Adipocyte (in vitro differentiated cells): ENCODE results near the gene POM121.
"Not testable (repeated sequence)": the region's sequence is repeated elsewhere in the genome, so short reads cannot be mapped to it uniquely, and the experiment has no call there.

ENCODE experiments used
- DNase-seq: peaks from one replicate; pipeline ENCODE4 v3.0.0-alpha.2; 2015; ENCODE audit warnings: low read depth
- H3K27me3 ChIP-seq: replicated peaks from 2 replicates; pipeline ENCODE4 v1.7.0; 2013; ENCODE audit warnings: mild to moderate bottlenecking, low read length, moderate library complexity; ENCODE audit not compliant: control insufficient read depth, insufficient read depth
- H3K36me3 ChIP-seq: 2 replicates; pipeline ENCODE4 v1.7.0; 2013; ENCODE audit warnings: low read length, mild to moderate bottlenecking, moderate library complexity; ENCODE audit not compliant: control insufficient read depth, insufficient read depth, severe bottlenecking
- H3K4me1 ChIP-seq: 2 replicates; pipeline ENCODE4 v1.7.0; 2013; ENCODE audit warnings: mild to moderate bottlenecking, low read length, moderate library complexity; ENCODE audit not compliant: control insufficient read depth, insufficient read depth
- H3K4me3 ChIP-seq: 2 replicates; pipeline ENCODE4 v1.7.0; 2013; ENCODE audit warnings: mild to moderate bottlenecking, low read length, moderate library complexity
- H3K9ac ChIP-seq: 2 replicates; pipeline ENCODE4 v1.7.0; 2013; ENCODE audit warnings: mild to moderate bottlenecking, low read length, moderate library complexity
- H3K9me3 ChIP-seq: 2 replicates; pipeline ENCODE4 v1.7.0; 2013; ENCODE audit warnings: mild to moderate bottlenecking, low read length, moderate library complexity; ENCODE audit not compliant: control insufficient read depth

The POM121 gene

DNA sequence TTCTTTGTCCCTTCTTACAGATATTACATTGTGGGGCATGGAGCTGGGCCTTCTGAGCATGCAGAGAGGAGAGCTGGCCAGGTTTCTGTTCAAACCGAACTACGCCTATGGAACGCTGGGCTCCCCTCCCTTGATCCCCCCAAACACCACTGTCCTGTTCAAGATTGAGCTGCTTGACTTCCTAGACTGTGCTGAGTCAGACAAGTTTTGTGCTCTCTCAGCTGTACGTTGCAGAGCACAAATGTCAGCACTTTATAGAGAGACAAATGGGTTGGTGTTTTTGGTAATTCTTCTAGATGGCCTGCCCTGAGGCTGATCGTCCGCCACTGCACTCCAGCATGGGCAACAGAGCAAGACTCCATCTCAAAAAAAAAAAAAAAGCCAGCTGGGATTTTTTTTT, 46.6 kb downstream of the POM121 start:
- not testable (repeated sequence) for H3K9ac ChIP-seq, H3K36me3 ChIP-seq, H3K4me1 ChIP-seq, H3K9me3 ChIP-seq, H3K27me3 ChIP-seq, H3K4me3 ChIP-seq, DNase-seq

DNA sequence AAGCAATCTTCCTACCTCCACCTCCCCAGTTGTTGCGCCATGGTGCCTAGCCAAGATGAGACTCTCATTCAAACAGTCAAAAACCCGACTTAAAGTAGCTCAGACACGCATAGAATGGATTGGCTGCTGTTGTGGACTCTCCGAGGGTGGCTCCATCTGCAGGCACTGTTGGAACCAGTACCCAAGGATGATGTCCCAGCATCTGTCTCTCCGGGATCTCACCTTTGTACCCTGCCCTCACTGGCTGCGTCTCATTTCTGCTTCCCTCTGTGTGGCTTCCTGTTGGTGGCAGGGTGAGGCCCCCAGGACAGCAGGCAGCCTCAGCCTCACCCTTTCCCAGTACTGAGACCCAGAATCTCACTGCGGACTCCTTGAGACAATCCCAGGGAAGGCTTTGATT, 49.9 kb downstream of the POM121 start:
- not testable (repeated sequence) for H3K27me3 ChIP-seq, H3K4me1 ChIP-seq, H3K36me3 ChIP-seq, H3K9ac ChIP-seq, H3K4me3 ChIP-seq, H3K9me3 ChIP-seq, DNase-seq

DNA sequence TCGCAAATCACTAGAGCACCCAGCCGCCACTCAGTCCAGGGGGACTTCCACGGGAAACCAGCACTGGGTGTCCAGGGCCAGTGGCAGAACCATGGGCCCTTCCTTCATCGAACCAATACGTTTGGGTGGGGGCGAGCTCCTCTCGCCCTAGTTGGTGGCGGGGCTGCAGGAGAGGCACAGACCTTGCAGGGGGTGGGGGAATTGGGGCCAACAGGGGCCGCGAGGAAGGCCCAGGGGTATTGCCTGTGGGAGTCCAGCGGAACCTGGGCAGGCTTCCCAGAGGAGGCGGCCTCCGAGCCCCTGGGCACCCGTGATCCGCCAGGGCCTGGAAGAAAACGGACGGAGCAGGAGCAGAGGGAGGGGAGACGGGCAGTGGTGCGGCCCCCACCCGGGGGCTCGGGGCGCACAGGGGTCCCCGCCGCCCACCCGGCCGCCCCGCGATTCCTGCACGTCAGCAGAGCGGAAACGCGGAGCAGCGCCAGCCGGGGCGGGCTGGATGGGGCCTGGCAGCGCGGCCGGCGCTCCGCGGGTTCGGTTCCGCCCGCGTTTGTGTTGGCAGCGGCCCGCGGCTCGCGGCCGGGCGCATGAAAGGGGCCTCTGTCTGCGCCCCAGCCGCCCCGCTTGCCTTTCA, 50.9 kb downstream of the POM121 start:
- H3K27me3 ChIP-seq, H3K4me3 ChIP-seq, H3K36me3 ChIP-seq, H3K9ac ChIP-seq, H3K4me1 ChIP-seq, DNase-seq, H3K9me3 ChIP-seq: not testable (repeated sequence)

DNA sequence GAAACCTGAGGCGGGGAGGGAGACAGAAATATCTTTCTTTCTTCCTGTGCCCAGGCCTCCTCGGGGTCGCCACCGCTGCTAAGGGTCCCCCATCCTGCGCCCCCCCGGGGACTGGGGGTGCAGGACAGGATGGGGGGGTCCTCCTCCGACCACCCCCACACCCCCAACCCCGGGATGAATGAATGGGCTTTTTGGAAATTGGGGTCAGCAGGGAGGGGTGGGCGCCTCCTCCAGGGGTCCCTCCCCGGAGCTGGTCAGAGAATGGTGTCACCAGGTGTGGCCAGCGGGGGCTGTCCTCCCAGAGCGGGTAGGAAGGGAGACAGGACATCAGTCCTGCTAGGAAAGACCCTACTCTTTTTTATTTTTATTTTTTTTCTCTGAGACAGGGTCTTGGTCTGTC, 51.5 kb downstream of the POM121 start:
- not testable (repeated sequence) for H3K4me1 ChIP-seq, H3K4me3 ChIP-seq, H3K27me3 ChIP-seq, H3K9me3 ChIP-seq, H3K9ac ChIP-seq, DNase-seq, H3K36me3 ChIP-seq

DNA sequence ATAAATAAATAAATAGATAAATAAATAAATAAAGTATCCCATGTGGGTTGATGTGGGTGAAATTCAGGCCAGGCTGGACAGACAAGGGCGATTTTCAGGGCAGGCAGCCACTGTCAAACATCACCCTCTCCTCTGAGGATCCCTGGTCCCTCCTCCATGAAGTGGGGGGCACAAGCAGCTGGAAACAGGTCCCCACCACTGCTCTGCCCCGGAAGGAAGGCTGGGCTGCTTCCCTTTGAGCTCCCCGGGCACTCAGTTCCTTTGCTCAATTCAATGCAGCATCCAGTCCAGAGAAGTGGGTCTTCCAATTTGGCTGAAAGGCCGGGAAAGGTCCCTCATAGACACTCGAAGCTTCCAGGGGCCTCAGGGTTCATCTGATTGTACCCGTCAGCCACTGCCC, 55.5 kb downstream of the POM121 start:
- not testable (repeated sequence) for H3K4me1 ChIP-seq, H3K9me3 ChIP-seq, H3K9ac ChIP-seq, DNase-seq, H3K4me3 ChIP-seq, H3K27me3 ChIP-seq, H3K36me3 ChIP-seq

DNA sequence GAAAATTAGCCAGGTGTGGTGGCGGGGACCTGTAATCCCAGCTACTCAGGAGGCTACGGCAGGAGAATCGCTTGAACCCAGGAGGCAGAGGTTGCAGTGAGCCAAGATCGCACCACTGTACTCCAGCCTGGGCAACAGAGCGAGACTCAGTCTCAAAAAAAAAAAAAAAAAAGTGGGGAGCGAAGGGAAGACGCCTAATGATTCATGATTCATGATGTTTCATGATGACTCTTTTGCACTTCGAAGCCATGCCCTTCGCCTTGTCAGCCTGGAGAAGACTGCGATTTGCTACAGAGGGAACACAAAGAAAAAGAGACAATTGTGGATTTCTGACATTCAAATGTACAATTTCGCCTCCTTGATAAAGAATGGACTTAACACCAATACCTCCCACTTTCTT, 57.2 kb downstream of the POM121 start:
- not testable (repeated sequence) for H3K36me3 ChIP-seq, DNase-seq, H3K27me3 ChIP-seq, H3K4me3 ChIP-seq, H3K9me3 ChIP-seq, H3K4me1 ChIP-seq, H3K9ac ChIP-seq

DNA sequence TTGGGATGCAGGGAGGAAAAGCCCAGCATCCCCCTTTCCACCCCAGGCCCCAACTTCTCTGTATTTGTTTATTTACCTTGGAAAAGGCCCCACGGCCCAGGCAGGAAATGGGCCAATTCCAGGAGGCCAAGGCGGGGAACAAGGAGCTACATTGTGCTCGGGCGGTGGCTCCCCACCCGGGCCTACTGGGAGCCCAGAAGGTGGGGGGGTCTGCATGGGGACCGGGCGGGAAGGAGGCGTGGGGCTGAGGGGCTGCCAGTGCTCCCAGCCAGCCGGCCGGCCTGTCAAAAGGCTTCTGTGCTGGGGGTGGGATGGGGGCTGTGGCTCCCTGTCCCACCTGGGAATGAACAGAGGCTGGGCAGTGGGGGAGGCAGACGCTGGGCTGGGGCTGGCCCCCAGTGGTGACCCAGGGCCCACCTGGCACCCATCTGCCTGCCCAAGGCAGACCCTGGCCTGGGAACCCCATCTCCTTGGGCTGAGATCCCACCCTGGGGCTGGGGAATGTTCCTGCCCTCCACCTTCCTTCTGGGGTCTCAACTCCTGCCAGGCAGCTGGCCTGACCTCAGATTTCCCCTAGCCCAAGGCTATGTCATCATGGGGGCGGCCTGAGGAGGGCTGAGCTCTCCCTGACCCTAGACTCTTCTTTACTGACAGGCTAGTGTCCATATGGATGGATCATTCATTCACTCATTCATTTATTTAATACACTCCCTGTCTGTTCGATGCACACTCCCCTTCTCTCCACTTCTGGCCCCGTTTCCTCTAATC, 65.4 kb downstream of the POM121 start:
- not testable (repeated sequence) for H3K9me3 ChIP-seq, H3K4me1 ChIP-seq, H3K4me3 ChIP-seq, DNase-seq, H3K9ac ChIP-seq, H3K36me3 ChIP-seq, H3K27me3 ChIP-seq

DNA sequence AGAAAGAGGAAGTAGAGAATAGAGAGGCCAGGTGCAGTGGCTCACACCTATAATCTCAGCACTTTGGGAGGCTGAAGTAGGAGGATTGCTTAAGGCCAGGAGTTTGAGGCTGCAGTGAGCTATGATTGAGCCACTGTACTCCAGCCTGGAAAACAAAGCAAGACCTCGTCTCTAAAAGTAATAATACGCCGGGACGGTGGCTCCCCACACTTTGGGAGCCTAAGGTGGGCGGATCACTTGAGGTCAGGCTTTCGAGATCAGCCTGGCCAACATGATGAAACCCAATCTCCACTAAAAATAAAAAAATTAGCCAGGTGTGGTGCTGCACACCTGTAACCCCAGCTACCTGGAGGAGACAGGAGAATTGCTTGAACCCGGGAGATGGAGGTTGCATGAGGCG, 70.6 kb downstream of the POM121 start:
- not testable (repeated sequence) for H3K4me1 ChIP-seq, DNase-seq, H3K36me3 ChIP-seq, H3K9ac ChIP-seq, H3K27me3 ChIP-seq, H3K9me3 ChIP-seq, H3K4me3 ChIP-seq

DNA sequence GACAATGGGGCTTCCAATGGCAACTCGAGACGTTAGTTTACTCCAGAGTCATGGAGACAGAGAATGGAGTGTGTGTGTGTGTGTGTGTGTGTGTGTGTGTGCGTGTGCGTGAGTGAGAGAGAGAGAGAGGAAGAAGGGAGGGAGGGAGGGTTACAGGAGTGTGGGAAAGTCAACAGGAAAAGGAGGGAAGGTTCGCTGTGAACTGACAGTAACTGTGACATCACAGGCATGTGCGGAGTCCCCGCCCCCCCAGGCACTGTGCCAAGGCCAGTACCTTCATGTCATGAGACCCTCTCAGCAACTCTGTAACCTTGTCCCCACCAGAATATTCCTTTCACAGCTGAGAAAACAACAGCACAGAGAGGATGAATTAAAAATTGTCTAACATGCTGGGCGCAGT, 72.6 kb downstream of the POM121 start:
- not testable (repeated sequence) for DNase-seq, H3K9me3 ChIP-seq, H3K36me3 ChIP-seq, H3K27me3 ChIP-seq, H3K4me3 ChIP-seq, H3K9ac ChIP-seq, H3K4me1 ChIP-seq

DNA sequence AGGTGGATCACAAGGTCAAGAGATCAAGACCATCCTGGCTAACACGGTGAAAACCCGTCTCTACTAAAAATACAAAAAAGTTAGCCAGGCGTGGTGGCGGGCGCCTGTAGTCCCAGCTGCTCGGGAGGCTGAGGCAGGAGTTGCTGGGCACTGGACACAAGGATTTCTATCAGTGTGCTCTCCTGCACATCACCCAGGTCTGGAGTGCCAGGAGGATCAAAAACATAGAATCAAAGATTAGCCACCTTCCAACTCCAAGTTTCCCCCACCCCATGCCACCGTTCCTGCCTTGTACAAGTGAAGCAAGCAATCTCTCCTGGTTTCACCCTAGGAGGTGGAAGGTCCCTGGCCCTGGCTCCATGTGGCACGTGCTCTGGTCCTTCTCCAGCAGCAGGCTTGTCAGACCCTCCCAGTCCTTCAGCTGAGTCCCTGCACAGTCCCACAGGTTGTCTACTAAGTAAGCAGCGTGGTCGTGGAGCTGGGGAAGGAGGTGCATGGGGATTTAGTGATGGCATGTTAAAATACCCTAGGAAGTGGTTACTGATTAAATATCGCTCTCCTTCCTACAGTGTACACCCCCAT, 73.1 kb downstream of the POM121 start:
- H3K4me3 ChIP-seq: not testable (repeated sequence)

More for the DNA sequence above, 73.1 kb downstream of the POM121 start:
- not testable (repeated sequence) for H3K9ac ChIP-seq, H3K4me1 ChIP-seq, H3K27me3 ChIP-seq, H3K36me3 ChIP-seq, DNase-seq, H3K9me3 ChIP-seq
